Panc1 (cell line): ENCODE data around the gene GNPAT. TPM values are rescaled to one million over a fixed set of nuclear protein-coding genes. Genes with fewer than 3 reads are reported as not detected.
A peak's percentile ranks its signal among the peaks of the same experiment; 100 is the strongest.

Experiments
- ATAC-seq: fragments of 200-7000 bp; cut with Tn5 transposase; 2 replicates; pipeline ENCODE4 v1.9.1; 2020; ENCODE audit warnings: mild to moderate bottlenecking, moderate library complexity
- BruUV-seq: library from RNA; stranded (reverse); fragments of 400-500 nt; replicated peaks from 2 replicates; lab custom pipeline; 2021; lab: Mats Ljungman, UMichigan
- CTCF ChIA-PET: fragments of 300-600 bp; sonication (Branson Sonifier 250); formaldehyde crosslinking; loops from one replicate; lab custom pipeline; 2022; ENCODE audit warnings: antibody characterized with exemption; lab: Charles Lee
- POLR2A ChIA-PET: fragments of 300-600 bp; sonication (Branson Sonifier 250); formaldehyde crosslinking; loops from one replicate; lab custom pipeline; 2022; ENCODE audit warnings: antibody characterized with exemption; lab: Charles Lee
- DNase-seq: peaks from one replicate; pipeline ENCODE4 v3.0.0-alpha.2; 2010; ENCODE audit warnings: low read depth, low spot score
- H3K27ac ChIP-seq: 2 replicates; pipeline ENCODE4 v1.5.1; 2011; ENCODE audit warnings: mild to moderate bottlenecking, low read length, inconsistent platforms
- H3K27me3 ChIP-seq: fragments of 200-500 bp; sonication (Bioruptor generic); 2 replicates; pipeline ENCODE4 v1.6.0; 2014; ENCODE audit warnings: low read length, inconsistent platforms; ENCODE audit not compliant: control insufficient read depth, insufficient read depth
- H3K36me3 ChIP-seq: fragments of 200-500 bp; sonication (Bioruptor generic); 2 replicates; pipeline ENCODE4 v1.5.1; 2014; ENCODE audit warnings: inconsistent platforms, mild to moderate bottlenecking, low read length, moderate library complexity; ENCODE audit not compliant: control insufficient read depth, insufficient read depth
- H3K4me1 ChIP-seq: 2 replicates; pipeline ENCODE4 v1.5.1; 2011; ENCODE audit warnings: inconsistent platforms, mild to moderate bottlenecking, low read length, moderate library complexity; ENCODE audit not compliant: control insufficient read depth, insufficient read depth
- H3K4me3 ChIP-seq, 2 experiments: 2 replicates each; pipeline ENCODE4 v1.5.1; 2011 to 2012; ENCODE audit warnings: low read depth in 2 of 2, low read length in 2 of 2, mild to moderate bottlenecking in 2 of 2, inconsistent platforms in 1 of 2, moderate library complexity in 1 of 2
- H3K9me3 ChIP-seq: fragments of 200-500 bp; sonication (Bioruptor generic); 2 replicates; pipeline ENCODE4 v1.5.1; 2014; ENCODE audit warnings: low read depth, mild to moderate bottlenecking, inconsistent platforms, low read length, moderate library complexity; ENCODE audit not compliant: control insufficient read depth, insufficient read depth
- CTCF ChIP-seq: fragments of 450-650 bp; IDR thresholded peaks from 2 replicates; pipeline ENCODE4 v1.5.1; 2017; ENCODE audit warnings: mild to moderate bottlenecking
- POLR2AphosphoS5 ChIP-seq: IDR thresholded peaks from 2 replicates; pipeline ENCODE4 v1.6.1; 2012; ENCODE audit warnings: mild to moderate bottlenecking, low read depth, low read length, moderate library complexity
- REST ChIP-seq, 2 experiments: IDR thresholded peaks; 2 replicates each; pipeline ENCODE4 v1.6.1; 2011 to 2012; ENCODE audit warnings: low read depth in 2 of 2, control low read depth in 1 of 2, low read length in 1 of 2, mild to moderate bottlenecking in 1 of 2, moderate library complexity in 1 of 2; ENCODE audit not compliant: insufficient read depth in 1 of 2
- SIN3A ChIP-seq: IDR thresholded peaks from 2 replicates; pipeline ENCODE4 v1.6.1; 2012; ENCODE audit warnings: low read depth, mild to moderate bottlenecking, low read length, moderate library complexity, borderline replicate concordance; ENCODE audit not compliant: insufficient read depth
- TCF7L2 ChIP-seq: IDR thresholded peaks from 2 replicates; pipeline ENCODE4 v1.6.1; 2011; ENCODE audit warnings: mild to moderate bottlenecking, low read depth, low read length, inconsistent platforms
- in situ Hi-C: cut with HindIII; loops from 2 replicates; pipeline ENCODE4 v1.10.0; 2016; ENCODE audit warnings: low sequenced_read_pairs, low pct_unique_long_range_greater_than_20kb
- intact Hi-C: fragments of 100-400 bp; cut with micrococcal nuclease; formaldehyde crosslinking; loops from one replicate; pipeline ENCODE4 v1.10.0; 2022; ENCODE audit not compliant: unreplicated experiment
- total RNA-seq: library from RNA; stranded (reverse); gene quantifications from one replicate; pipeline ENCODE4 v1.2.1, GENCODE V29; 2021; ENCODE audit not compliant: unreplicated experiment

GNPAT gene
- total RNA-seq, 1 experiment from 2014 or later = 42.5 TPM

DNA sequence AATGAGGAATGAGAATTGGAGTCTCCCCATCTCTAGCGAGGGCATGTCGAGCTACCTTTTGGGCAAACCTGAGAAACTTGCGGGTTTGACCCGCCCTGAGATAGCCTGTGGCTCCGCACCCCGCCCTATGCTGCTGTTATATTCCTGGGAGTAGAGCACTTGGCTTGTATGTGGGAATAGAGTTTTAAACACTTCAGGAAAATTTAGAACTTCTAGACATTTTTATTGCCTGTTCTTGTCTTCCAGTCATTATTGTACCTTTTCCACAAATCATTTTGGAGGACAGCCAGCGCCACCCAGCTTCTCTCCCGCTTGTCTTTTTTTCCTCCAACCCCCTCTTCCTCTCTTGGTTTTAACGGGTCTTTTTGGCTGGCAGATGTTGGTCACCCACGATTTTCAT, 738 bp downstream of the GNPAT start:
- Histone ChIP-seq H3K4me3 (peak overlapping the region; percentile 69 to 99), H3K9me3 (no peaks in the 10 kb centered on the region), H3K4me1 (peaks cover 20% of the 10 kb centered on the region), H3K27ac (peak overlapping the region; percentile 98), H3K36me3 (peaks cover 8% of the 10 kb centered on the region), H3K27me3 (no peaks in the 10 kb centered on the region)
- ATAC-seq = peak; percentile 68
- DNase-seq = no peak
- TF ChIP-seq CTCF = no peak
- POLR2A ChIA-PET = no interaction called here
- in situ Hi-C loops = no loop called here
- CTCF ChIA-PET = no interaction called here
- no TSS peak for BruUV-seq
- intact Hi-C loops = loop anchor here (10.0 kb wide), 1 partner anchor 93 kb away; the partner anchor contains the start of genes EXOC8 and SPRTN

DNA sequence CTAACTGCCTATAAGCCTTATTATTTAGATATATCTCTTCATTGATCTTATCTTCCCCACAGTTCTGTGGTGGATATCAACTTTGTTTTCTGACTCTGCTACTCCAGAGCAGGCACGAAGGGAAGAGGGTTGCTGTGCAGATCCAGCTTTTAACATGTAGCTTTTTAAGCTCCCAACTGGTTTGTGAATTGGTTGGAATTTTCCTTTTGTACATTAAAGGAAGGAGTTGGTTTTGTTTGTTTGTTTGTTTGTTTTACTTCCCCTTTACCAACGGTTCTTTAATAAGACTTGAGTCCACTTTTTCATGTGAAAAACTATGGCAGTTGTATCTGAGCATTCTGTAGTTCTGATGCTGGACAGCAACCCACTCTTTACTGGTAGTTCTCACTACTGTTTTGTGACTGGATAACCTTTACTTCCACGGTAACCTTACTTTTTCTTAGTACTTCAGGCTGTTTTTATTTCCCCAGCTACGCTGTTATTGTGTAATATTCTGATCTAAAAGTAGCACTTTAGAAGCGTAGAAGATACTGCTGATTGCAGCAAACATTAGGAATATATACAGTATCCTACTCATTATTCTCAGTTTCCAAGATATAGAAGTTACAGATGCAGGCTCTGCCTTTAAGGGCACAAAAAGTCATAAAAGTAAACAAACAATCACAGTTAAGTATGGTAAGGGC, 1.6 kb downstream of the GNPAT start:
- peak overlapping the region; percentile 98 for H3K27ac ChIP-seq

More for the DNA sequence above, 1.6 kb downstream of the GNPAT start:
- Histone ChIP-seq H3K9me3 (no peaks in the 10 kb centered on the region), H3K27me3 (no peaks in the 10 kb centered on the region), H3K36me3 (peaks cover 8% of the 10 kb centered on the region), H3K4me1 (peaks cover 20% of the 10 kb centered on the region), H3K4me3 (peak overlapping the region; percentile 69 to 99)
- DNase-seq = no peak
- ChIA-PET CTCF (no interaction called here), POLR2A (no interaction called here)
- no peak for ATAC-seq
- in situ Hi-C loops = no loop called here
- intact Hi-C loops = loop anchor here (10.0 kb wide), 1 partner anchor 92 kb away; the partner anchor contains the start of genes EXOC8 and SPRTN
- no TSS peak for BruUV-seq
- no peak for TF ChIP-seq TCF7L2
- TF ChIP-seq CTCF = no peak
- no peak for TF ChIP-seq POLR2AphosphoS5
- TF ChIP-seq REST (IDR thresholded peaks at IDR 0.05; ENCODE audit: insufficient read depth in 1 of 2, low read depth in 2 of 2, low read length in 1 of 2) = peak; percentile 49 to 77; a peak in 2 of 4 replicates
- no peak for TF ChIP-seq SIN3A
